Aorta (tissue), 5 donors: ENCODE measurements around the gene PRDX3. TPM values are rescaled to one million over a fixed set of nuclear protein-coding genes. Genes with fewer than 3 reads are reported as not detected.
"Not testable (repeated sequence)": the region's sequence is repeated elsewhere in the genome, so short reads cannot be mapped to it uniquely, and the experiment has no call there.

Experiments used
- ATAC-seq: fragments of 200-7000 bp; cut with Tn5 transposase; one replicate; pipeline ENCODE4 v1.9.1; 2022; ENCODE audit warnings: moderate library complexity; ENCODE audit not compliant: low FRiP score
- DNase-seq, 2 donors: peaks; one replicate each; pipeline ENCODE4 v3.0.0-alpha.2; 2020
- H3K27ac ChIP-seq, 2 donors: one replicate each; pipeline ENCODE4 v1.5.1; 2013; ENCODE audit warnings: low read length in 2 of 2, mild to moderate bottlenecking in 2 of 2, moderate library complexity in 2 of 2, control low read depth in 1 of 2, inconsistent platforms in 1 of 2, low read depth in 1 of 2
- H3K27me3 ChIP-seq, 2 donors: one replicate each; pipeline ENCODE4 v1.6.1; 2013; ENCODE audit warnings: control low read depth in 1 of 2, low read length in 1 of 2, mild to moderate bottlenecking in 1 of 2, moderate library complexity in 1 of 2; ENCODE audit not compliant: insufficient read depth in 2 of 2, control insufficient read depth in 1 of 2
- H3K36me3 ChIP-seq, 2 donors: one replicate each; pipeline ENCODE4 v1.6.1; 2013; ENCODE audit warnings: control low read depth in 1 of 2, low read length in 1 of 2, mild to moderate bottlenecking in 1 of 2; ENCODE audit not compliant: insufficient read depth in 2 of 2, control insufficient read depth in 1 of 2
- H3K4me1 ChIP-seq, 2 donors: one replicate each; pipeline ENCODE4 v1.6.1; 2013; ENCODE audit warnings: low read length in 2 of 2, control low read depth in 1 of 2, mild to moderate bottlenecking in 1 of 2, moderate library complexity in 1 of 2; ENCODE audit not compliant: insufficient read depth in 2 of 2, control insufficient read depth in 1 of 2
- H3K4me3 ChIP-seq, 2 donors: one replicate each; pipeline ENCODE4 v1.5.1; 2013; ENCODE audit warnings: low read length in 2 of 2, control low read depth in 1 of 2, mild to moderate bottlenecking in 1 of 2
- H3K9me3 ChIP-seq: one replicate; pipeline ENCODE4 v1.6.1; 2013; ENCODE audit warnings: mild to moderate bottlenecking, low read length; ENCODE audit not compliant: control insufficient read depth
- WGBS, 2 donors: extraction: QIAGEN DNeasy Blood & Tissue Kit; methylation state at CpG; one replicate each; pipeline ENCODE4 v1.1.7; 2013; 5-methylcytosine and 5-hydroxymethylcytosine counted together
- intact Hi-C, 2 donors: fragments of 100-400 bp; cut with DNase I; formaldehyde crosslinking; loops; one replicate each; pipeline versions ENCODE4 v1.14.2 to v1.15.0; 2022
- polyA plus RNA-seq, 2 donors: library from polyadenylated mRNA; stranded (reverse); fragments of 200-250 nt; gene quantifications; one replicate each; pipeline ENCODE4 v1.2.3, GENCODE V29; 2013
- total RNA-seq, 2 donors: library from RNA; stranded (reverse); fragmentation: NEBNext Ultra II Directional; extraction: Animal tissue kit (Norgen Biotek cat#: 25700); gene quantifications; one replicate each; pipeline ENCODE4 v1.2.1, GENCODE V29; 2021
- donor health status: healthy with polysubstance abuse.
- donor health status: Bipolar disorder and iron deficiency.
- donor health status: DM: no; HTN: no; CAD: no.
- donor health status: DM: no; HTN: no; CAD: no.
- donor health status: DM: yes; HTN: yes; CAD: no.

Gene PRDX3
- total and polyA plus RNA-seq, 4 donors, result 76.3 to 158 (median 91.5) TPM

DNA sequence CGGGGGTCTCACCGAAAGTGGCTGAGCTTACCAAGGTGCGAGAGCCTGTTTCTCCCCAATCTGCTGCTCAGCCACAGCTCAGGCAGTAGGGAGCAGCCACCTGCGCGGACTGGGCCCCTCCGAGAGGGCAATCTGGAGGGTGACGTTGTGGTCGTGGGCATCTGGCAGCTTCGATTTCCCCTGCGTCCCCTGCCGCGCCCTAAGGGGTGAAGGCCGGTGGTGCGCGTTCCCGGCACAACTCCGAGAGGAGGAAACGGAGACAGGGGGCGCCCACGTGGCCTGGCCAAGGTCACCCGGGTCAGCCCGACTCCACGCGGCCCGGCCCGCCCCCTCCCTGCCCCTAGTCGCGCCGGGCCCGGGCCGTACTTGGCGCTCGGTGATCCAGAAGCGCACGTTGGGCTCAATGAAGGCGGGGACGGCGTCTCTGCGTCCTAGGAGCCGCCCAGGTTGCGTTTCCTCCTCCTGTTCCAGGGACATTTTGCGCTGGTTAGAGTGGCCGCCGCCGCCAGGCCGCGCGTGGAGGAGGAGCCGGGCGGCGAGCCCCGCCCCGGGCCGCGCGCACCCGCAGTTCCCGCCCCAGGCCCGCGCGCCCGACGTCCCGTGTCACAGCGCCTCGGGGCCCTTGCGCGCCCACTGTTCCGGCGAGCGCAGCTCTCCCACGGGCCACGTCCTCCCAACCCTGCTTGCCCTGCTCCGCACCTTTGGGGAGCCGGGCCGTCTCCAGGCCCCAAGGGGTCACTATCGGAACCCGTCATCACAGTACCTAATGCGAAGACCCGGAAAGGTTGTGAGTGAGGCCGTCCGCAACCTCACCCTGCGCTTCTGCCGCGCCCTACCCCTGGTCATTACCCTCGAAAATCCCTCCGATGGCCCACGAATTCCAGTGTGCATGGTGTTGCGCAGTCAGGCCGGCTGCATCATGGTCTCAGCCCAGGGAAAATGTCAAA is 13.2 kb downstream of the PRDX3 start, which contains the start of gene SFXN4:
Gene SFXN4, minus strand, starts transcription at position 544 of the 947 bp plus-strand sequence. Its CDS starts 67 bp downstream, at position 477.
- no peaks in the 10 kb centered on the region for H3K9me3 ChIP-seq
- DNase-seq (peak; percentile 88 to 92), ATAC-seq (peak; percentile 96)
- H3K4me1 ChIP-seq, result no peaks in the 10 kb centered on the region
- H3K4me3 ChIP-seq, result peak within 1 kb of the TSS; percentile 43 to 75
- 0 to 1% methylated on average over 66 to 90 of the region's 90 CpGs for WGBS, 2 donors
- intact Hi-C loops, result no loop called here
- peaks cover 2 to 3% of the 10 kb centered on the region in 2 donors for H3K36me3 ChIP-seq
- no peaks in the 10 kb centered on the region for H3K27me3 ChIP-seq
- H3K27ac ChIP-seq, result peak within 1 kb of the TSS in 1 of 2 donors; percentile 84

GRCh38 chr10:119162452-119163092 is 16.0 kb downstream of the PRDX3 start:
- 93% methylated on average over 5 of the region's 5 CpGs for whole genome bisulfite sequencing, 2 donors
- ATAC-seq (no peak), DNase-seq (no peak)
- no peaks in the 10 kb centered on the region for H3K27me3 ChIP-seq
- H3K36me3 ChIP-seq, result no peaks in the 10 kb centered on the region
- no peaks in the 10 kb centered on the region for H3K9me3 ChIP-seq
- H3K4me1 ChIP-seq, result no peaks in the 10 kb centered on the region
- H3K27ac ChIP-seq, result no peak overlapping the region
- intact Hi-C loops, result no loop called here
- H3K4me3 ChIP-seq, result no peak overlapping the region

GRCh38 chr10:119161680-119162451 is 16.7 kb downstream of the PRDX3 start:
- Histone ChIP-seq H3K4me1 (no peaks in the 10 kb centered on the region), H3K27me3 (no peaks in the 10 kb centered on the region), H3K4me3 (no peak overlapping the region), H3K36me3 (no peaks in the 10 kb centered on the region), H3K27ac (no peak overlapping the region), H3K9me3 (no peaks in the 10 kb centered on the region)
- DNase-seq, result no peak
- intact Hi-C loops, result no loop called here
- ATAC-seq, result no peak
- 65% methylated on average over 11 of the region's 11 CpGs for WGBS, 2 donors

DNA sequence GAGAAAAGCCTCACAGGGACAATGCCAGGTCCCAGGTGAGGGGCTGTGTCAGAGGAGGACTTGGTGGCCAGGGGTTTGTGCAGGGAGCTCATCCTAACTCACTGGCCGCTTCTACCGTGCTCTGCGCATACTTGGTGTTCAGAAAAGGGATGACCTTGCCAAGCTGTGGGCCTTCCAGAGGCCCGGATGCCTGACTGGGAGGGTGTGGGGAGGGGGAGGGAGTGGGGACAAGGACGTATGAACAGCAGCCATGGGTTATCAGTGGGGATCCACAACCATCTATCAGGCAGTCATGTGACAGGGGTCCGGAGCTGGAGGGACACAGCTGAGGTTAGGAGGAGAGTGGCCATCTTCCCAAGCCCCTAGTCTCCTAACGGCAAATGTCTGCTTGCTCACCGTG is 19.3 kb downstream of the PRDX3 start:
- intact Hi-C loops, result no loop called here
- 68 to 84% methylated on average over 8 of the region's 8 CpGs for WGBS, 2 donors
- Histone ChIP-seq H3K27ac (no peak overlapping the region), H3K4me3 (no peak overlapping the region), H3K27me3 (no peaks in the 10 kb centered on the region), H3K4me1 (no peaks in the 10 kb centered on the region), H3K36me3 (peaks cover 0 to 5% of the 10 kb centered on the region in 2 donors), H3K9me3 (no peaks in the 10 kb centered on the region)
- DNase-seq (no peak), ATAC-seq (no peak)

DNA sequence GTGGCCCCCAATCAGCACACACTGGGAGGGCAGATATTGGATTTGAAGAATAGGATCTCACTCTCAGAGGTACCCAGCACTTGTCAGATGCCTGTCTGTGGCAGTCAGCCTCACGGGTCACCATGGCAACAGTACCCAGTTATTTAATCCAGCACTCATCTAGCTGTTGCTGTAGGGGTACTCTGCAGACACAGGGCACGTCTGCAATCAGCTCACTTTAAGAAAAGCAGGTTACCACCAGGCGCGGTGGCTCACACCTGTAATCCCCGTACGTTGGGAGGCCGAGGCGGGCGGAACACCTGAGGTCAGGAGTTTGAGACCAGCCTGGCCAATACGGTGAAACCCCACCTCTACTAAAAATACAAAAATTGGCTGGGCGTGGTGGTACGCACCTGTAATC is 25.0 kb downstream of the PRDX3 start:
- intact Hi-C loops, result no loop called here
- no peak for ATAC-seq
- Histone ChIP-seq H3K9me3 (no peaks in the 10 kb centered on the region), H3K4me3 (no peak overlapping the region), H3K27ac (no peak overlapping the region), H3K36me3 (peaks cover 5 to 10% of the 10 kb centered on the region in 2 donors), H3K4me1 (no peaks in the 10 kb centered on the region), H3K27me3 (no peaks in the 10 kb centered on the region)
- DNase-seq, result no peak
- 95 to 96% methylated on average over 12 of the region's 12 CpGs for WGBS, 2 donors

- no peaks in the 10 kb centered on the region for H3K4me1 ChIP-seq
- DNase-seq (no peak), ATAC-seq (no peak)
- 91 to 92% methylated on average over 5 of the region's 5 CpGs for WGBS, 2 donors
- H3K27ac ChIP-seq, result no peak overlapping the region
- no peak overlapping the region for H3K4me3 ChIP-seq
- intact Hi-C loops, result no loop called here
- H3K27me3 ChIP-seq, result no peaks in the 10 kb centered on the region
- H3K36me3 ChIP-seq, result peaks cover 5 to 10% of the 10 kb centered on the region in 2 donors
- no peaks in the 10 kb centered on the region for H3K9me3 ChIP-seq
Measured at GRCh38 chr10:119153041-119153440, 25.6 kb downstream of the PRDX3 start.

DNA sequence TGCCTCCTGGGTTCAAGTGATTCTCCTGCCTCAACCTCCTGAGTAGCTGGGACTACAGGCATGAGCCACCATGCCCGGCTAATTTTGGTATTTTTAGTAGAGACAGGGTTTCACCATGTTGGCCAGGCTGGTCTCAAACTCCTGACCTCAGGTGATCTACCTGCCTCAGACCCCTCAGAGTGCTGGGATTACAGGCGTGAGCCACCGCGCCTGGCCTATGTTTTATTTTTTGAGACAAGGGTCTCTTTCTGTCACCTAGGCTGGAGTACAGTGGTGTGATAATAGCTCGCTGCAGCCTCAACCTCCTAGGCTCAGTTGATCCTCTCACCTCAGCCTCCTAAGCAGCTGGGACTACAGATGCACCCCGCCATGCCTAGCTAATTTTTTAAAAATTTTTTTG is 27.0 kb downstream of the PRDX3 start:
- H3K4me1 ChIP-seq, H3K36me3 ChIP-seq, H3K4me3 ChIP-seq, H3K27me3 ChIP-seq, H3K9me3 ChIP-seq, intact Hi-C loops, ATAC-seq, H3K27ac ChIP-seq, DNase-seq: not testable (repeated sequence)
- WGBS, 2 donors, result 96 to 97% methylated on average over 6 of the region's 6 CpGs

GRCh38 chr10:119149729-119150128 is 28.9 kb downstream of the PRDX3 start:
- WGBS, 2 donors, result 85% methylated on average over 13 of the region's 13 CpGs
- no peak for DNase-seq

More at GRCh38 chr10:119149729-119150128, 28.9 kb downstream of the PRDX3 start:
- Histone ChIP-seq H3K27me3 (no peaks in the 10 kb centered on the region), H3K9me3 (no peaks in the 10 kb centered on the region), H3K4me3 (no peak overlapping the region), H3K4me1 (no peaks in the 10 kb centered on the region), H3K27ac (no peak overlapping the region), H3K36me3 (peaks cover 2 to 10% of the 10 kb centered on the region in 2 donors)
- intact Hi-C loops, result no loop called here
- ATAC-seq, result no peak
